HT1080 (cell line): Measurements from ENCODE around the gene VASN. TPM values are rescaled to one million over a fixed set of nuclear protein-coding genes. Genes with fewer than 3 reads are reported as not detected.

Source experiments
- DNase-seq: peaks from one replicate; pipeline ENCODE4 v3.0.0-alpha.2; 2015; ENCODE audit warnings: low read depth
- small RNA-seq: library from RNA; depleted of rRNA; stranded (forward); fragments of <200 nt; gene quantifications from one replicate; pipeline ENCODE3, GENCODE V24; 2014
- total RNA-seq: library from RNA; depleted of rRNA; stranded (reverse); fragments of >200 nt; shearing (Covaris generic); gene quantifications from 2 replicates; pipeline ENCODE4 v1.2.3, GENCODE V29; 2014; rRNA removed

Gene VASN
- total RNA-seq, 1 experiment from 2014 or later, result 3.4 TPM

GRCh38 chr16:4419402-4419959 lies 47.8 kb downstream of the VASN start:
- no peak for DNase-seq

- DNase-seq, result no peak
These were observed 49.0 kb downstream of the VASN start for GRCh38 chr16:4420505-4421105.

- DNase-seq, result peak; percentile 92
These were observed 53.9 kb downstream of the VASN start, which contains the start of gene DNAJA3 for GRCh38 chr16:4425378-4426020. Gene DNAJA3 (plus strand): TSS chr16:4425868. CDS start chr16:4425882, 14 bp downstream.

- peak; percentile 25 for DNase-seq
These were observed 54.5 kb downstream of the VASN start for GRCh38 chr16:4426021-4426684.

DNA sequence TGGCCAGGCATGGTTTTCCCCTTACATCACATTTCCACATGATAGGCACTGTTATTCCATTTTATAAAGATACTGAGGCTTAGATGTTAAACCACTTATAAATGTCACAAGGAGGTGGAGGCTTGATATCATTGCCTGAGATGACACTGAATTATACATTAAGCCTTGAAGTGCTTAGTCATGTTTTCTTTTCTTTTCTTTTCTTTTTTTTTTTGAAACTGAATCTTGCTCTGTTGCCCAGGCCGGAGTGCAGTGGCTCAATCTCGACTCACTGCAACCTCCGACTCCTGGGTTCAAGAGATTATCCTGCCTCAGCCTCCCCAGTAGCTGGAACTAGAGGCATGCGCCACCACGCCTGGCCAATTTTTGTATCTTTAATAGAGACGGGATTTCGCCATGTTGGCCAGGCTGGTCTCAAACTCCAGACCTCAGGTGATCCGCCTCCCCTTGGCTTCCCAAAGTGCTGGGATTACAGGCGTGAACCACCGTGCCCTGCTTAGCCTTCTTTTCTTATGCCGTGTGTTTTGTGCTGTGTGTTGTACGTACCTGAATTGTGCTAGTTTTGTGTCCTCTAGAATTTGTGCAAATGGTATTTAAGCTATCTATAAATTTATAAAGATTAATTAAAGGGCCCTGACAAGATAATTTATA lies 55.2 kb downstream of the VASN start:
- no peak for DNase-seq

DNA sequence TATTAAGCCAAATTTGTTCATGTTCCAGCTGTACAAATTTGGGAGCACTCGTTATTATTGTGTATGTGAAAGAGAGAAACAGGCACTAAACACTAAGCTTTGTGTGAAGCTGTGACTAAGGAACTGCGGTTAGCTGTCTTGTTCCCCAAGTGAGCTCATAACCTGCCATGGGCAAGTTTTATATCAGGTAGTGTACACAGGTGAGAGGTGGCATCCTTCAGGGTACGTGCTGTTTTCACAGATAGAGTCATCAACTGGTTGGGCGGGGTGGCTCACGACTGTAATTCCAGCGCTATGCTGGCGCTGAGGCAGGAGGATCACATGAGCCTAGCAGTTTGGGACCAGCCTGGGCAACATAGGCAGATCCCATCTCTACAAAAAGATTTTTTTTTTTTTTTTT lies 56.9 kb downstream of the VASN start:
- DNase-seq, result no peak

DNA sequence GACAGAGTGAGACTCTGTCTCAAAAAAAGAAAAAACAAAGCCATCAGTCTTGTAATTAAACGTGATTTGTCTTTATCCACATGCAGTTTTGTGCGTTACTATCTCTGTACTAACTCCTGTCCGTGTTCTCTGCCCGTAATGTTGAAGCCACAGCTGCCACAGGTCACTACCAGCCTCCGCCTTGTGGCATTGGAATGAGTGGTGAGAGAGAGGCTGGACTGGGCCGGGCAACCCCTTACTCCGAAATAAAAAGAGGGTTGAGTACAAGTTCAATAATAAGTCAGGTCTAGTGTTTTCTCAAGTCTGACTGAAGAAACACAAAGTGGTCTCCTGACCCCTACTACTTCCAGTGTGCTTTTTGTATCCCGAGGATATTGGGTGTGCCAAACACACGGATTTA lies 59.4 kb downstream of the VASN start:
- no peak for DNase-seq

Small RNAs within 50 kb of the gene (small RNA-seq; reads per million reads assigned to genes)
- not detected for gene AC012676.2

Other genes starting within 250 kb of the VASN start
- not detected in 2 replicates for gene SRL, start 129.8 kb upstream of the VASN start, total RNA-seq
- 25.3 and 35.3 TPM in 2 replicates for gene TFAP4, start 98.8 kb upstream of the VASN start, total RNA-seq
- 0.84 and 2.8 TPM in 2 replicates for gene GLIS2, start 55.8 kb upstream of the VASN start, total RNA-seq
- gene PAM16, start 20.5 kb upstream of the VASN start, total RNA-seq, result 77.8 and 107 TPM in 2 replicates
- 19.2 and 24.9 TPM in 2 replicates for gene CORO7, start 44.7 kb downstream of the VASN start, total RNA-seq
- gene DNAJA3, start 54.0 kb downstream of the VASN start, total RNA-seq, result 99.6 and 113 TPM in 2 replicates
- gene NMRAL1, start 102.8 kb downstream of the VASN start, total RNA-seq, result 33.8 and 37.6 TPM in 2 replicates
- gene HMOX2, start 104.5 kb downstream of the VASN start, total RNA-seq, result 84.1 and 92.2 TPM in 2 replicates
- gene CDIP1, start 166.9 kb downstream of the VASN start, total RNA-seq, result 14.1 and 21.8 TPM in 2 replicates
- gene C16orf96, start 184.5 kb downstream of the VASN start, total RNA-seq, result not detected in 2 replicates
- 30.4 and 44.2 TPM in 2 replicates for gene UBALD1, start 243.0 kb downstream of the VASN start, total RNA-seq